Liver (tissue), 3 donors: Measurements from ENCODE around the gene LPCAT1.

Source experiments
- NR2F2 ChIP-seq: IDR thresholded peaks from 2 replicates; pipeline ENCODE4 v1.6.1; 2016; ENCODE audit warnings: antibody characterized with exemption
- RAD21 ChIP-seq, 2 donors: IDR thresholded peaks; 2 replicates each; pipeline ENCODE4 v1.6.1; 2016; ENCODE audit warnings: antibody characterized with exemption in 2 of 2, mild to moderate bottlenecking in 2 of 2
- SP1 ChIP-seq: IDR thresholded peaks from 2 replicates; pipeline ENCODE4 v1.6.1; 2018; ENCODE audit warnings: antibody characterized with exemption, mild to moderate bottlenecking
- TAF1 ChIP-seq: conservative IDR thresholded peaks from 2 replicates; pipeline ENCODE4 v1.6.1; 2016; ENCODE audit warnings: antibody characterized with exemption, mild to moderate bottlenecking
- YY1 ChIP-seq: IDR thresholded peaks from 2 replicates; pipeline ENCODE4 v1.6.1; 2016; ENCODE audit warnings: antibody characterized with exemption, mild to moderate bottlenecking
- TF ChIP-seq, protein P1 (sequence below): fragments of 150-350 bp; IDR thresholded peaks from 2 replicates; pipeline ENCODE4 v1.5.1; 2017; ENCODE audit warnings: improper control_type of control experiment, low read depth, low read length; ENCODE audit not compliant: missing input control
- TF ChIP-seq, protein P2 (sequence below): IDR thresholded peaks from 2 replicates; pipeline ENCODE4 v1.6.1; 2016; ENCODE audit warnings: antibody characterized with exemption, mild to moderate bottlenecking
- TF ChIP-seq, protein P3 (sequence below): IDR thresholded peaks from 2 replicates; pipeline ENCODE4 v1.6.1; 2016; ENCODE audit warnings: antibody characterized with exemption
- TF ChIP-seq, protein P4 (sequence below): IDR thresholded peaks from 2 replicates; pipeline ENCODE4 v1.6.1; 2016; ENCODE audit warnings: antibody characterized with exemption
- donor health status: healthy.
- donor health status: healthy.

DNA sequence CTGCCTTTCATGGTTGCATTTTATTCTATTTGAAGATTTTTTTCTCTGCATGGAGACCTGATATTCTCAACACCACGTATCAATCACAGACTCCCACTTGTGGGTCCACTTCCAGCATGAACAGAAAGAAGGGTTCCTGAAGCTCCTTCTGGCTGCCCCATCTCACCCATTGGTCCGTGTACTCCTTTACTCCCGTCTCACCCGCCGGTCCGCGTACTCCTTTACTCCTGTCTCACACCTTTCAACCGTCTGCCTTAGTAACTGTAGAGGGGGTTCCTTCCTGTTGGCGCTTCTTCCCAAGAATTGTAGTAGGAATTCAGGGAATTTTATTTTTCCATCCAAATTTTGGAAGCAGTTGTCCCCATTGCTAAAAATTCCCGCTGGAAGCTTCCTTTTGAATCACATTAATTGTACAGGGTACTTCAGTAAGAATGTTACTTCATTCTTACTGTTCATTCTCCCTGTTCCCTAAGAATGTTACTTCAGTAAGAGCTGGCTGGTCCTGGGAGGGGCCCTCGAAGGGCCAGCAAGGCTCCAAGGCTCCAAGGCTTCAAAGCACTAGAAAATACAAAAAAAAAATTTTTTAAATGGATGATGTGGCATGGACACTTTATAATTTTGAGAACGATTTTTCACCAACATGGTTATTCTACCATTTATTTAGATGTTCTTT, 3.9 kb upstream of the LPCAT1 start:
- TF ChIP-seq, protein P1, sequence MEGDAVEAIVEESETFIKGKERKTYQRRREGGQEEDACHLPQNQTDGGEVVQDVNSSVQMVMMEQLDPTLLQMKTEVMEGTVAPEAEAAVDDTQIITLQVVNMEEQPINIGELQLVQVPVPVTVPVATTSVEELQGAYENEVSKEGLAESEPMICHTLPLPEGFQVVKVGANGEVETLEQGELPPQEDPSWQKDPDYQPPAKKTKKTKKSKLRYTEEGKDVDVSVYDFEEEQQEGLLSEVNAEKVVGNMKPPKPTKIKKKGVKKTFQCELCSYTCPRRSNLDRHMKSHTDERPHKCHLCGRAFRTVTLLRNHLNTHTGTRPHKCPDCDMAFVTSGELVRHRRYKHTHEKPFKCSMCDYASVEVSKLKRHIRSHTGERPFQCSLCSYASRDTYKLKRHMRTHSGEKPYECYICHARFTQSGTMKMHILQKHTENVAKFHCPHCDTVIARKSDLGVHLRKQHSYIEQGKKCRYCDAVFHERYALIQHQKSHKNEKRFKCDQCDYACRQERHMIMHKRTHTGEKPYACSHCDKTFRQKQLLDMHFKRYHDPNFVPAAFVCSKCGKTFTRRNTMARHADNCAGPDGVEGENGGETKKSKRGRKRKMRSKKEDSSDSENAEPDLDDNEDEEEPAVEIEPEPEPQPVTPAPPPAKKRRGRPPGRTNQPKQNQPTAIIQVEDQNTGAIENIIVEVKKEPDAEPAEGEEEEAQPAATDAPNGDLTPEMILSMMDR: no peak
- TF ChIP-seq, protein P2, sequence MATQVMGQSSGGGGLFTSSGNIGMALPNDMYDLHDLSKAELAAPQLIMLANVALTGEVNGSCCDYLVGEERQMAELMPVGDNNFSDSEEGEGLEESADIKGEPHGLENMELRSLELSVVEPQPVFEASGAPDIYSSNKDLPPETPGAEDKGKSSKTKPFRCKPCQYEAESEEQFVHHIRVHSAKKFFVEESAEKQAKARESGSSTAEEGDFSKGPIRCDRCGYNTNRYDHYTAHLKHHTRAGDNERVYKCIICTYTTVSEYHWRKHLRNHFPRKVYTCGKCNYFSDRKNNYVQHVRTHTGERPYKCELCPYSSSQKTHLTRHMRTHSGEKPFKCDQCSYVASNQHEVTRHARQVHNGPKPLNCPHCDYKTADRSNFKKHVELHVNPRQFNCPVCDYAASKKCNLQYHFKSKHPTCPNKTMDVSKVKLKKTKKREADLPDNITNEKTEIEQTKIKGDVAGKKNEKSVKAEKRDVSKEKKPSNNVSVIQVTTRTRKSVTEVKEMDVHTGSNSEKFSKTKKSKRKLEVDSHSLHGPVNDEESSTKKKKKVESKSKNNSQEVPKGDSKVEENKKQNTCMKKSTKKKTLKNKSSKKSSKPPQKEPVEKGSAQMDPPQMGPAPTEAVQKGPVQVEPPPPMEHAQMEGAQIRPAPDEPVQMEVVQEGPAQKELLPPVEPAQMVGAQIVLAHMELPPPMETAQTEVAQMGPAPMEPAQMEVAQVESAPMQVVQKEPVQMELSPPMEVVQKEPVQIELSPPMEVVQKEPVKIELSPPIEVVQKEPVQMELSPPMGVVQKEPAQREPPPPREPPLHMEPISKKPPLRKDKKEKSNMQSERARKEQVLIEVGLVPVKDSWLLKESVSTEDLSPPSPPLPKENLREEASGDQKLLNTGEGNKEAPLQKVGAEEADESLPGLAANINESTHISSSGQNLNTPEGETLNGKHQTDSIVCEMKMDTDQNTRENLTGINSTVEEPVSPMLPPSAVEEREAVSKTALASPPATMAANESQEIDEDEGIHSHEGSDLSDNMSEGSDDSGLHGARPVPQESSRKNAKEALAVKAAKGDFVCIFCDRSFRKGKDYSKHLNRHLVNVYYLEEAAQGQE: no peak
- TF ChIP-seq YY1 (no peak), RAD21 (IDR thresholded peaks at IDR 0.05) (no peak), TAF1 (no peak), NR2F2 (no peak), SP1 (no peak)
- TF ChIP-seq, protein P3, sequence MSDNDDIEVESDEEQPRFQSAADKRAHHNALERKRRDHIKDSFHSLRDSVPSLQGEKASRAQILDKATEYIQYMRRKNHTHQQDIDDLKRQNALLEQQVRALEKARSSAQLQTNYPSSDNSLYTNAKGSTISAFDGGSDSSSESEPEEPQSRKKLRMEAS: no peak
- TF ChIP-seq, protein P4, sequence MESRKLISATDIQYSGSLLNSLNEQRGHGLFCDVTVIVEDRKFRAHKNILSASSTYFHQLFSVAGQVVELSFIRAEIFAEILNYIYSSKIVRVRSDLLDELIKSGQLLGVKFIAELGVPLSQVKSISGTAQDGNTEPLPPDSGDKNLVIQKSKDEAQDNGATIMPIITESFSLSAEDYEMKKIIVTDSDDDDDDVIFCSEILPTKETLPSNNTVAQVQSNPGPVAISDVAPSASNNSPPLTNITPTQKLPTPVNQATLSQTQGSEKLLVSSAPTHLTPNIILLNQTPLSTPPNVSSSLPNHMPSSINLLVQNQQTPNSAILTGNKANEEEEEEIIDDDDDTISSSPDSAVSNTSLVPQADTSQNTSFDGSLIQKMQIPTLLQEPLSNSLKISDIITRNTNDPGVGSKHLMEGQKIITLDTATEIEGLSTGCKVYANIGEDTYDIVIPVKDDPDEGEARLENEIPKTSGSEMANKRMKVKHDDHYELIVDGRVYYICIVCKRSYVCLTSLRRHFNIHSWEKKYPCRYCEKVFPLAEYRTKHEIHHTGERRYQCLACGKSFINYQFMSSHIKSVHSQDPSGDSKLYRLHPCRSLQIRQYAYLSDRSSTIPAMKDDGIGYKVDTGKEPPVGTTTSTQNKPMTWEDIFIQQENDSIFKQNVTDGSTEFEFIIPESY: no peak
